Measurements from ENCODE around the gene GJB1.

DNA sequence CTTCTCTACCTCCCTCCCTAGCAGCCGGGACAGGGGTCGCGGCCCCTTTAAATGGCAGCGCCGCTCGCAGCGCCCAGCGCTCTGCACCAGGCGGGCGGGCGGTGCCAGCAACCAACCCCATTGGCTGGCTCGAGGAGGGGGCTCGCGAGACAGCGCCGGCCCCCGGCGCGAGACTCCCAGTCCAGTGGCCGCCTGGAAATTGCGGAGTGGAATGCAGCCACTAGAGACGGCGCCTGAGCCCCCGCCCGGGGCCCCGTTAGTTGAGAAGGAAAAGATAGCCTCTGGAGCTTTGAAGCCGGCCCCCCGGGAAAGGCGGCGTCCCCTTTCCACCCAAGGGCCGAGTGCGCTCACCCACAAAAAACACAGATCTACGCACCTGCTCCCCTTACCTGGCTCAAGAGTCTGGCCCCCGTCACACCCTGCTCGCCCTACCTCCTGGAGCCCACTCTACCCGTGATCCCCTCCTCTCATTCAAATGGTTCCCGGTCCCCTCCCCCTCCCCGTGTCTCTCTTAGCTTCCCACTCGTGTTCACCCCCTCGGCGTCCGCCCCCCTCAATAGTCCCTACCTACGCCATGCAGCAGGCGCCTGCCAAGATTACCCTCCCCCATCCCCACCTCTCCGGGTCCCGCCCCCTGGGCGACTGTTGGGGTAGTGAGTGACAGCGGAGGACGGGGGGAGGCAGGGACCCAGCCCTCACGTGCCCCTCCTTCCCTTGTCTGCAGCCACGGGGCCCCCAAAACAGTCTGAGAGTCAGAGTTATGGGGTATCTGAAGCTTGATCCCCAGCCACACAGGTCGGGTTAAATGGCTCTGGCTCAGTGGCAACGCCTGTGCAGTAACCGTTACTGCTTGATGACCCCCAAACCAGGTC, 31.3 kb downstream of the GJB1 start, which contains the start of gene ZMYM3:
- TF ChIP-seq, protein P1, sequence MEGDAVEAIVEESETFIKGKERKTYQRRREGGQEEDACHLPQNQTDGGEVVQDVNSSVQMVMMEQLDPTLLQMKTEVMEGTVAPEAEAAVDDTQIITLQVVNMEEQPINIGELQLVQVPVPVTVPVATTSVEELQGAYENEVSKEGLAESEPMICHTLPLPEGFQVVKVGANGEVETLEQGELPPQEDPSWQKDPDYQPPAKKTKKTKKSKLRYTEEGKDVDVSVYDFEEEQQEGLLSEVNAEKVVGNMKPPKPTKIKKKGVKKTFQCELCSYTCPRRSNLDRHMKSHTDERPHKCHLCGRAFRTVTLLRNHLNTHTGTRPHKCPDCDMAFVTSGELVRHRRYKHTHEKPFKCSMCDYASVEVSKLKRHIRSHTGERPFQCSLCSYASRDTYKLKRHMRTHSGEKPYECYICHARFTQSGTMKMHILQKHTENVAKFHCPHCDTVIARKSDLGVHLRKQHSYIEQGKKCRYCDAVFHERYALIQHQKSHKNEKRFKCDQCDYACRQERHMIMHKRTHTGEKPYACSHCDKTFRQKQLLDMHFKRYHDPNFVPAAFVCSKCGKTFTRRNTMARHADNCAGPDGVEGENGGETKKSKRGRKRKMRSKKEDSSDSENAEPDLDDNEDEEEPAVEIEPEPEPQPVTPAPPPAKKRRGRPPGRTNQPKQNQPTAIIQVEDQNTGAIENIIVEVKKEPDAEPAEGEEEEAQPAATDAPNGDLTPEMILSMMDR (conservative IDR thresholded peaks at IDR 0.05 in 1 of 2, IDR thresholded peaks at IDR 0.05 in 1 of 2; ENCODE audit: low read depth in 1 of 2, low read length in 2 of 2), result no peak
- no peak for TF ChIP-seq EZH2 (IDR thresholded peaks at IDR 0.05; ENCODE audit: low read length, missing control alignments)

All from fibroblast of lung (primary cell).